HG02588 (cell line): ENCODE measurements around the gene LAD1.

ENCODE experiments used
- ATAC-seq: cut with Tn5 transposase; IDR thresholded peaks from one replicate; pipeline ENCODE4 v1.9.1; 2021; ENCODE audit warnings: mild to moderate bottlenecking, moderate library complexity; ENCODE audit not compliant: unreplicated experiment

LAD1 gene, protein sequence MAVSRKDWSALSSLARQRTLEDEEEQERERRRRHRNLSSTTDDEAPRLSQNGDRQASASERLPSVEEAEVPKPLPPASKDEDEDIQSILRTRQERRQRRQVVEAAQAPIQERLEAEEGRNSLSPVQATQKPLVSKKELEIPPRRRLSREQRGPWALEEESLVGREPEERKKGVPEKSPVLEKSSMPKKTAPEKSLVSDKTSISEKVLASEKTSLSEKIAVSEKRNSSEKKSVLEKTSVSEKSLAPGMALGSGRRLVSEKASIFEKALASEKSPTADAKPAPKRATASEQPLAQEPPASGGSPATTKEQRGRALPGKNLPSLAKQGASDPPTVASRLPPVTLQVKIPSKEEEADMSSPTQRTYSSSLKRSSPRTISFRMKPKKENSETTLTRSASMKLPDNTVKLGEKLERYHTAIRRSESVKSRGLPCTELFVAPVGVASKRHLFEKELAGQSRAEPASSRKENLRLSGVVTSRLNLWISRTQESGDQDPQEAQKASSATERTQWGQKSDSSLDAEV

DNA sequence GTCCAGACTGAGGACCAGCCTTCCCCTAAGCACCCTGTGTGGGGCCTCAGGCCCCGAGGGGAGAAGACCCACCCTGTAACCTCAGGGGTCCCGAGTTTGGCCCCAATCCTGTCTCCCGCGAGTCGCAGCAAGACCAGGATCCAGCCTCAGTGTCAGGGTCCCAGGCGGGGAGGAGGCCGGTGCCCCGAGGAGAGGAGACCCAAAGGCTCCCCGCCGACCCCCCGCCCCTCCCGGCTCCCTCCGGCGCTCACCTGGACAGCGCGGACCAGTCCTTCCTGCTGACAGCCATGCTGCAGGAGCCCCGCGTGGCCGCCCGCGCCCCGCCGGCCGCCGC is at the start of gene LAD1:
Gene LAD1, minus strand, starts transcription at position 307 of the 334 bp plus-strand sequence. Its CDS starts 18 bp downstream, at position 289.
- ATAC-seq, result no peak

DNA sequence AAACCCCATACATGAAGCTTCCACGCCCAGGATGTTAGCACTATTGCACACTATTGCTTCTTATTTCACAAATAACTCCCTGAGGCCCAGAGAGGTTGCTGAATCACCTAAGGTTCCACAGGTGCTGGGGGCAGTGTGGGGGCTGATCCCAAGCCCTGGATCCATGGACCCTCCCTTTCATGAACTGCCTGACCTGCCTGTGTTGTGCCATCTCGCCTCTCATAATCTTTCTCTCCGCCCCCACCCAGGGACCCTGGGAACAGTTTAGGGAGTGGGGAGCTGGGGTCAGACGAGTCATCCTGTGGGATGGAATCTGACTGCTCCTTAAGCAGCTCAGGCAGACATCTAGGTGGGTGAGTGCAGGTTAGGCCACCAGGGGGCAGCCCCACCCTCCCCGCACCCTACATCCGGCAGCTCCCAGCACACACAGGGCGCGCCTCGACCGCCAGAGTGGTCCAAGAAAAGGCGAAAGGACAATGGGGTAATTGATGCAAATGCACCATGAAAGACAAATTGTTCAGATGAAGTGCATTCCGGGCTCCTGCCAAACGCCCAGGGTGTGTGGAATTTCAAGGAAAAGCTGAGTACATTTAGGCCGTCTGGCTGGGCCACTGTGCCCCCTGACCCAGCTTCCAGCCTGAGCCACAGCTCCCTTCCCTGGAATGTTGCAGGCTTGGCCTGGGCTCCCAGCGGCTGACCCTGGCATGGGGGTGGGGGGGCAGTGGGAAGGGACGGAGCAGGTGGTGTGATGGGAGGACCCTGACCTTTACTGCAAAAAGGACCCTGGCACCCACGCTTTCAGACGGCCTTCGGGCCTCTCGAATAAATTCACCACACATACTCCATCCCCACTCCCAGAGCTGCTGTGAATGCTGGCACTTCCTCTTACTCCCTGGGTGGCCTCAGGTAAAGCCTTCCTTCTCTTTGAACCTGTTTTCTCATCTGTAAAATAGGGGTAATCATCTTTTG is 49.1 kb upstream of the LAD1 start:
- ATAC-seq, result peak; percentile 88

DNA sequence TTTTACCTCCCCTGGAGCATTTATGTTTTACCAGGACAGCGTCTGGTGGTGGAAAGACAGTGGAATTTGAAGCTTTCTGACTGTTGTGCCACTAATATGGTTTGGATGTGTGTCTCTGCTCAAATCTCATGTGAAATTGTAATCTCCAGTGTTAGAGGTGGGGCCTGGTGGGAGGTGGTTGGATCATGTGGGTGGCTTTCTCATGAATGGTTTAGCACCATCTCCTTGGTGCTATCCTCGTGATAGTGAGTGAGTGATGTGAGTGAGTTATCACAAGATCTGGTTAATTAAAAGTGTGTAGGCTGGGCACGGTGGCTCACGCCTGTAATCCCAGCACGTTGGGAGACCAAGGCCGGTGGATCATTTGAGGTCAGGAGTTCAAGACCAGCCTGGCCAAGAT is 46.2 kb upstream of the LAD1 start:
- no peak for ATAC-seq

DNA sequence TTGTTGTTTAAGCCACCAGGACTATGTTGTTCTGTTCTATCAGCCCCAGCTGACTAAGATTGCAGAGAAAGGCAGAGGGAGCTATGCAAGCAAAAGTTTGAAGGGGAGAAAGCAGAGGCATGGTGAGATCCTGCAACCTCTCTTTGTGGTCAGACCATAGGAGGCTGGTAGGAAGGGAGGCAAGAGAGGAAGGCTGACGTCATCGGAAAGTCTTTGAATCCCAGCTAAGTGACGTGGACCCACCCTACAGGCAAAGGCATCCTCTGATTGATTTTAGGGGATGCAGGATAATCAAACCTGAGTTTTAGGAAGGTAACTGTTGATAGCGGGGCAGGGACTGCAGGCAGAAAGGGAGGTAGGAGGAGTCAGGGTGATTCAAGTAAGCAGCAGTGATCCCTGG is 45.7 kb upstream of the LAD1 start:
- no peak for ATAC-seq

DNA sequence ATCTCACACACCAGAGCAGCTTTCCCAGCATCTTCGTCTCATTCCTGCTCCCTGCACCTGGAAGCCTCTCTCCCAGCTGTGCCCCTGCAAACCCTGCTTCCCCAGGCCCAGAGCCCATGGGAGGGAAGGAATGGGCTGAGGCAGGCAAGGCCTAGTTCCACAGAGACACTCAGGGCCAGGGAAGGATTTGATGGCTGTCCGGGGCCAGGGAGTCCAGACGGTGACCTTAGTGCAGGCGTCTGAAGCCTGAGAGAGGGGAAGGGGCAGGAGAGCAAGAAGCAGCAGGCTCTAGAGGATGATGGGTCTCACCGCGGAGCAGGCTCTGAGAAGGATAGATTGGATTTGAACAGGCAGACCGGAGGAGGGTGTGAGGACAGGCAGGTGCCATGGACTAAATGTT is 44.6 kb upstream of the LAD1 start:
- no peak for ATAC-seq

DNA sequence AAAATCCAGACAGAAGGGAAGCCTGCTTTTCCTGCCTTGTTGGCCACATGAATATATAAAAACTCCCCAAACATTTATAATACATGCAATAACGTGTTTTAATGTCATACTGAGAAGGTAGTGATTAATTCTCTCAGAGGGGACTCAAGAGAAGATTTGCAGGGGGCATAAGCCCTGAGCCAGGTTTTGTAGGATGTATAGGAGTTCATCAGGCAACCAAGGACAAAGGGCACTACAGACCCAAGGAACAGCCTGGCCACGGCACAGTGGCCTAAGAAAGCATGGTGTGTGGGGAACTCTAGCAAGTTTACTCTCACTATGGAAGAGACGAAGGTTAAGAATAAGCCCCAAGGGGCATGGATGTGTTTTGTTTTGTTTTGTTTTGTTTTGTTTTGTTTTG is 37.8 kb upstream of the LAD1 start:
- ATAC-seq, result no peak

DNA sequence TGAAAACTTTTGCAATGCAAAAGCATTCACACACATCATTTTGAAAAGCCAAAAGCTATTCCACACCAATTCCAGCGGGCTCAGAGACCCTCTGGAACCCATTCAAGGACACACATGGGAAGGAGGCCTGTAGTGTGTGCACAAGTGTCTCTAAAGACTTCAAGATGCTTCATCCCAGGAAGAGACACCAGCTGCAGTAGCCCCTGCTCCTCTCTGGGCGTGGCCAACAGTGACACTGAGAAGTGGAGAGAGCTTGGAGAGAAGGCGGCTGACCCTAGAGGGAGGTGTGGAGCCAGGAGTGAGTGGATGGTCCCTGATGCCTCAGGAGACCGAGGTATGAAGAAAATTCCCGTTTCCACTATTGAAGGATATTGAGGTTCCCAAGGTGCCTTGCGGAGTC is 37.3 kb upstream of the LAD1 start:
- ATAC-seq, result no peak

DNA sequence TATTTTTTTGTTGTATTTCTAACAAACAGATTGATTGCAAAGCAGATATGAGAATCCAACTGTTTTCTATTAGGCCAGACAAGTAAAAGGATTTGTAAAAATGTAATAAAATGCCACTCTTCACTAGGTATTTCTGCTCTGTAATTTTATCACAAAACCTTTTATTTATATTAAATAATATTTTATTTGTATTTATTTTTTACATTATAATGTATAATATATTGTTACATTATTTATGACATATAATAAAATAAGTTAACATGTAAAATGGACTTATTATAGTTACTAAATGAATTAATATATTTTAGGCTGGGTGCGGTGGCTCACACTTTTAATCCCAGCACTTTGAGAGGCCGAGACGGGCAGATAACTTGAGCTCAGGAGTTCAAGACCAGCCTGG is 35.1 kb upstream of the LAD1 start:
- no peak for ATAC-seq

DNA sequence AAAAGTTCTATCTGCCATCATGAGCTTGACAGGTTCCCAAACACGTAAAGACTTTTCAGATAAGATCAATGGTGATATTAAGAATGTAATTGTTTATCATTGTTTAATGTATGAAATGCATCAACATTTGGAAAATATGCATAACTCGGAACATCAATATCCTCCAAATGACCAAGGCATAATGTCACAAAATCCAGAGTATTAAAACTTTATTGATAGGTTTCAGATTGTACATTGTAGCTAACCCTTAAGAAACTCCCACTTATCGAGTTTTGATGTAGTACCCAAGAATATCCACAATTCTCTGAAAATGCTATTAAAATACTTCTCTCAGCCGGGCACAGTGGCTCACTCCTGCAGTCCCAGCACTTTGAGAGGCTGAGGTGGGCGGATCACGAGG is 34.5 kb upstream of the LAD1 start:
- ATAC-seq, result no peak

DNA sequence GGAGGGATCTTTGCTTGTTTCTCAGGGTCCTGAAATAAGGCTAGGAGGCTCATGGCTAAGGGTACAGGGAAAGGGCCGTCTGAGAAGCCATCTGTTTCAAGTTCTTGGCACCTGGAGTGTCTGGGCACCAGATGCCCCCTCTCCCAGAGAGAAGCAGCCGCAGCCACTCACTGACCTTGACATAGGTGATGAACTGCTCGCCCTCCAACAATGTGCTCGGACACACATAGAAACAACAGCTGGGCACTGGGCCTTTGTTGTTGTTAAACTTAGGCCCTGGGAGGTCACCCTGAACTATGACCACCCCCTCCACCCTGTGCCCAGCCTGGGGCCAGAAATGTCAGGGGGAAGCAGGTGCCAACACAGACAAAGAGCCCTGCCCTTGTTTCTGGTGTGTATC is 31.7 kb upstream of the LAD1 start:
- no peak for ATAC-seq

DNA sequence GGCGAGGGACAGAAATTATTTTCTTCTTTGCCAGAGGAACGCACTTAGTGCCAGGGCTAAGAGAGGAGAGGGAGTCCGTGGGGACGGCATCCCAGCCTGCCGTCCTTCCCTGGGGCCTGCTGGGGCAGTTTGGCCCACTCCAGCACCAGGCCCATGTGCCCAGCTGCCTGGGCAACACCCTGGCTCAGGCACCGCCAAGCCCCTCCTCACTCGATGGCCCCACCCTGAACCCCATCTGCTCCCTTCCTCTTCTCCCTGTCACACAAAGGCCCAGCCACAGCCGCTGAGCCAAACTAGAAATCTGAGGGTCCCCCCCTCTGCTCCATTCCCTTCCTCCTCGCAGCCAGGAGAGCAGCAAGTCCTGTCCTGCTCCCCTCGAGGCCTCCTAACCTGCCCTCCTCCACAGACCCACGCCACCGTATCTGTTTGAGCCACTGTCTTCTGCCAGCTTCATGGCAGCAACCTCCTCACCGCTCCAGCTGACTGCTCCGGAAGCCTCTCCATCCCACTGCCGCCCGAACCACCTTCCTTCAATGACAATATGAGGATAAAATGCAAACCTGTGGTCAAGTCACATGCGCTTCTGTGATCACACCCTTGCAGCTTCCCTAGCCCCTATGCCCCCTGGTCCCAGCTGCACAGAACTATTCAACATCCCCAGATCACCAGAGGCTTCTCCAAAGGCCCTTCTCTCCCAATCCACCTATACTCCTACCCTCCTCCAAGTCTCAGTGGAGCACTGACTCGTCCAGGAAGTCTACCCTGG is 30.8 kb upstream of the LAD1 start:
- no peak for ATAC-seq

DNA sequence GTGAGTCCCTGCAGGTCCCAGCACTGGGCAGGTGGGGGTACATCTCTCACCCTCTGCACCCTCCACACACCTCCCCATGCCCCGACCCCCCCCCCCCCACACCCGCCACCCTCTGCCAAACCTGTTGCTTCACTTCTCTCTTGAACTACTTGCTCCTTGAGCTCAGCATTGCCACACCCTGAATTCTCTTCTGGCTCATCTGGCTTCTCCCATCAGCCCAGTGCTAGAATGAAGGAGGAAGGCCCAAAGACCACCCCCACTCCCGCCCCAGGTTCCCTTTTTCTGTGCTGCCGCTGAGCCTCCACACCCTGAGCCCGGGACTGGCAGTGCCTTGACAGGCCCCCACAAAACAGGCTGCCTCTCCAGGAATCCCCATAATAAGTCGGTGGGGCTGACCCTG is 28.8 kb upstream of the LAD1 start:
- ATAC-seq, result no peak

DNA sequence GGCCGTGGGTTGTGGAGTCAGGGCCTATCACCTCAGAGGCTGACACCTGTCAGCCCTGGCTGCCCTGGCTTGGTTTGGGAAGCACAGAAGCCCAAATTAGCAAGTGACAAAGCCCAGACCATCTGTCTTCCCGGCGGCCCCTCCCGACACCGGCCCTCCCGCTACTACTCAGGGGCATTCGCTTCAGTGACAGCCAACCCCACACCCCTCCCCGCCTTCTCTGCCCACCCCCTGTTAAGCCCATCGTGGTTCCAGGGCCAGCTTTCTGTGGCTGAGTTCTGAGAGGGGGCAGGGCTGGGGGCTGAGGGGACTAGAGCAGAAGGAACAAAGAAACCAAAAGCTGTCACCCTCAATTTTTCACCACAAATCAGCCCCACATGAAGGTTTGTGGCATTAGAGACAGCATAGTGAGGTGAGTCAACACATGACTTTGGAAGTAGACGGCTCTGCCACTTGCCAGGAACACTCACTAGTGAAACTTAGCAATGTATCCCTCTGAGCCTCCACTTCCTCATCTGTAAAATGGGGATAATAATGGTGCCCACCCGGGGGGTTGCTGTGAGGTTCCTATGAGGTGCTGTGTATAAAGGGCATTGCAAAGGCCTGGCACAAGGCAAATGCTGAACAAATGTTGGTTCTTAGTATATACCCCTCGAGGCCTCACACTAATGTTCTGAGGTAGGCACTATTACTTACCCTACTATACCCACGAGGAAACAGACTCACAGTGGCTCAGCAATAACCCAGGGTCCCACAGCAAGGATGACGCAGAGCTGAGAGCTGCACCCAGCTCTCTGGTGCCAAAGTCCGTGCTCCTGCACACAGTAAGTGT is 27.6 kb upstream of the LAD1 start:
- no peak for ATAC-seq

DNA sequence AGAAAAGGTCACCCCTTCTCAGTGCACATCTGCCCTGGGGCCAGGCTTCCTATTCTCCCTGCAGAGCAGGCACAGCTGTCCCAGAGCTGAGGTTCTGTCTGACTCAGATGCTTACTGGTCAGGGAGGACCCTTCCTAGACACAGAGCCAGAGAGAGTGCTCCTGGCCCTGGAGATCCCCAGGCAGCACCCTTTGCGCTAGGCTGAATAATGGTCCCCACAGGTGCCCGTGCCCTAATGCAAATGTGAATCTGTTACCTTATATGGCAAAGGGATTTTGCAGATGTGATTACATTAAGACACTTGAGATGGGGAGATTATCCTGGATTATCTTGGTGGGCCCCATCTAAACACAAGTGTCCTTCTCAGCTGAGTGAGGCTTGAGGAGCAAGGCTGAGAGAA is 25.0 kb upstream of the LAD1 start:
- no peak for ATAC-seq

DNA sequence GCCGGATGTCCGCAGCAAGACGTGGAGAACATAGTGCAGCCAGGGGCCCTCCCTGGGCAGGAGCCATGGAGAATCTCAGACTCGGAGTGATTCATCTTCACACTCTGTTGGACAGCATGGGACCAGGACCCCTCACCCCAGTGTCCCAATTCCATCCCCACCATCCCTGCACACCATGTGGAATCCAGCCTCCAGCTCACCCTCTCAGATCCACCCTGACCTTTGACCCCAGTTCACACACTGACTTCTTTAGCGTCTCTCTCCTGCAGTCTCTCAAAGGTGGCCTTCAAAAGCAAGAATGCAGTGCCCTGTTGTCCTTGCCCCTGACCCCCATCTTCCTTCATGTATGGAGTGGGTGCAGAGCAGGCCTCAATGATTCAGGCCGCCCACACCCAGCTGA is 24.5 kb upstream of the LAD1 start:
- ATAC-seq, result no peak

DNA sequence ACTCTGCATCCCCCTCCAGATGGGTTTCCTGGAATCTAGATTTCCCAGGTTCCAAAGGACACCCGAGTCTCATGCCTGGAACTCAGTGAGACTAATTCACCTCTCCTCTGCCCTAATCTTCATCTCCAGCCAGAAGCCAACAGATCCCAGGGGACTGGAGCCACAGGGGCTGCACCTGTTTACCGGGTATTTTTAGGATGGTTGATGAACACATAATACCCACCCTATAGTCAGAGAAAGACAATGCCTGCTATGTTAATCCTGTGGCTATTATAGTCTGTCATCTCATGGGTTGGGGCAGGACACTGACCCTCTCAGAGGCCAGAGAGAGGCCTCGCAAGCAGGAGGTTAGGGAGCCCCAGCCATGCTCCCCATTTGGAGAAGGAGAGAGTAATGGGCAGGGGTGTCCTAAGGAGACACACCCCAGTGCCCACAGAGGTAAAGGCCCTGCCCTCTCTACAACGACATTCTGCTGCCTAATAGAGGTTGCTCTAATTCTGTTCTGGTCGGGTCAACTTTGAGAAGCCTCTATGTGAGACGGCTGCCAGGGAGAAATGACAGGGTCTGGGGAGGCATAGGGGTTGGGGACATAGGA is 23.4 kb upstream of the LAD1 start:
- ATAC-seq, result no peak

DNA sequence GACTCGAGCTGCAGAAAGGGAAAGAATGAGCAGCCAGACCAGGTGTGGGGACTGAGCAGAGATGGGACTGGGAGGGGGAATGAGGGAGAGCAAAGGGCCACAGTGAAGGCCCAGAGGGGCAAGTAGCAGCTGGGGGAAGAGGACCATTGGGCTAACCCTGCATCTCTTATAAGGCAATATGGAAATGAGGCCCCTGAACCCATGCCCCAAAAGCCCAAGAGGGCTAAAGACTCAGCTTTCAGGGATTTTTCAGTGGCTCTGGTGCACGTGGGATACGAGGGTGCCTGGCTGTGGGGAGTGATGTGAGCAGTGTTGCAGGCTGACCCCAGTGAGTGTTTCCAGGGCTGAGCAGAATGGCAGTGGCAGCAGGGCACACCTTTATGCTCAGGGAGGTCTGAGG is 22.9 kb upstream of the LAD1 start:
- no peak for ATAC-seq

DNA sequence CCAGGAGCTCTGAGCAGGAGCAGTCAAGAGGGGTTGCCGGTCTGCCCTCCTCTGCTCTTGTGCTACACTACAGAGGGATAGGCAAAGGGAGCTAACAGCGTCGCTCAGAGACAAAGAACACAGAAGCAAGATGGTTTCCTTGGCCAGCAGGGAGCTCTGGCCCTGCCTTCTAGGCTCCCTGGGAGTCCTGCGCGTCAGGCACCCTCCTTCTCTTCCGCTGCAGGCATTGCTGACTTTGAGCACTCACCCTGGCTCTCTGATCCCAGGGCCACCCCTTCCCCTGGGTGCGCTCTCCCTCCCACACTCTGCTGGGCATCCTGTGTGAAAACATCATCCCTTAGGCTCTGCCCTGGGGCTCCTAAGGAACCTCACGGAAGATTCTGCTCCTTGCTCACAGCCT is 21.9 kb upstream of the LAD1 start:
- no peak for ATAC-seq

DNA sequence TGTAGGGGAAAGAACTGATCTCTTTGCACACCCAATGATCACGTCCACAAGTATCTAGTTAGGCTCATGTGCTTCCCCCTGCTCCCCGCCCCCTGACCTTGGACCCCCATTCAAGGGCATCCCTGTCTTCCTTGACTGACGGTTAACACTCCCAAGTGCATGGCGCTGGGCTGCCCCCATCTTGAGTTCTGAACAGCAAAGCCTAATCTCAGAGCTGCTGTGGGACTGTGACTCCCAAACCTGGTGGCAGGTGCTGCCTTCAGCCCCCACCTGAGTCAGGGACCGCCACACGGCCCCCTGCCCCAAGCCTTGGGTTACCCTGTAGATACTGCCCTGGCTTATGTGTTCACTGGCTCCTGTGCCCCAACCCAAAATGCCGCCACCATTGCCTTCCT is 21.5 kb upstream of the LAD1 start:
- no peak for ATAC-seq
